Transverse colon (tissue), 3 donors: Measurements from ENCODE around the gene TGM1.

Source experiments
- CTCF ChIP-seq, 5 experiments: fragments of 200-600 bp in 3 of 5; fragments of 450-650 bp in 2 of 5; sonication (generic) in 3 of 5; IDR thresholded peaks; 1 replicate in 2 of 5; 2 replicates in 3 of 5; pipeline ENCODE4 v1.5.1; 2016 to 2017; ENCODE audit warnings: antibody characterized with exemption in 5 of 5, inconsistent platforms in 3 of 5, mild to moderate bottlenecking in 2 of 5, moderate library complexity in 1 of 5
- EP300 ChIP-seq: sonication (generic); formaldehyde crosslinking; IDR thresholded peaks from one replicate; pipeline ENCODE4 v1.6.1; 2017; ENCODE audit warnings: antibody characterized with exemption, low read depth
- POLR2A ChIP-seq: fragments of 450-650 bp; IDR thresholded peaks from one replicate; pipeline ENCODE4 v1.6.1; 2016; ENCODE audit warnings: antibody characterized with exemption, mild to moderate bottlenecking, moderate library complexity

GRCh38 chr14:24267516-24267915 lies 4.5 kb upstream of the TGM1 start:
- no peak for TF ChIP-seq CTCF (IDR thresholded peaks at IDR 0.05)
- TF ChIP-seq EP300: no peak
- no peak for TF ChIP-seq POLR2A
